Karpas-422 (cell line): ENCODE data around the gene IL18. TPM values are rescaled to one million over a fixed set of nuclear protein-coding genes. Genes with fewer than 3 reads are reported as not detected.
"Not testable (repeated sequence)": the region's sequence is repeated elsewhere in the genome, so short reads cannot be mapped to it uniquely, and the experiment has no call there.

Experiments
- DNase-seq: peaks from one replicate; pipeline ENCODE4 v3.0.0-alpha.2; 2015
- H2AFZ ChIP-seq: fragments of 200-600 bp; sonication (generic); 2 replicates; pipeline ENCODE4 v1.6.1; 2014; ENCODE audit warnings: antibody characterized with exemption, low read length, mixed read lengths
- H3K27ac ChIP-seq: fragments of 200-600 bp; sonication (generic); 2 replicates; pipeline ENCODE4 v1.5.1; 2014; ENCODE audit warnings: mild to moderate bottlenecking, low read length, moderate library complexity
- H3K27me3 ChIP-seq: fragments of 200-600 bp; sonication (generic); 2 replicates; pipeline ENCODE4 v1.6.1; 2014; ENCODE audit warnings: low read length, mixed read lengths
- H3K36me3 ChIP-seq: fragments of 200-600 bp; sonication (generic); 2 replicates; pipeline ENCODE4 v1.6.1; 2014; ENCODE audit warnings: low read length, mixed read lengths; ENCODE audit not compliant: insufficient read depth
- H3K4me1 ChIP-seq: fragments of 200-600 bp; sonication (generic); 2 replicates; pipeline ENCODE4 v1.6.1; 2014; ENCODE audit warnings: mild to moderate bottlenecking, low read length, mixed read lengths
- H3K4me2 ChIP-seq: fragments of 200-600 bp; sonication (generic); 2 replicates; pipeline ENCODE4 v1.6.1; 2014; ENCODE audit warnings: low read length, low read depth, mild to moderate bottlenecking; ENCODE audit not compliant: poor library complexity, severe bottlenecking
- H3K4me3 ChIP-seq: fragments of 200-600 bp; sonication (generic); 2 replicates; pipeline ENCODE4 v1.5.1; 2014; ENCODE audit warnings: mild to moderate bottlenecking, antibody characterized with exemption, low read length, mixed read lengths
- H3K79me2 ChIP-seq: fragments of 200-600 bp; sonication (generic); 2 replicates; pipeline ENCODE4 v1.6.1; 2014; ENCODE audit warnings: mild to moderate bottlenecking, low read length, mixed read lengths
- H3K9ac ChIP-seq: fragments of 200-600 bp; sonication (generic); 2 replicates; pipeline ENCODE4 v1.6.0; 2014; ENCODE audit warnings: low read length
- H3K9me2 ChIP-seq: fragments of 200-600 bp; sonication (generic), shearing (Covaris generic); replicated peaks from 2 replicates; pipeline ENCODE4 v1.6.0; 2014; ENCODE audit warnings: mild to moderate bottlenecking, low read length, moderate library complexity; ENCODE audit not compliant: insufficient read depth
- H3K9me3 ChIP-seq: fragments of 300-700, 200-600 bp; sonication (generic); 2 replicates; pipeline ENCODE4 v1.6.1; 2014; ENCODE audit warnings: low read length, mixed read lengths
- H4K20me1 ChIP-seq: fragments of 200-600 bp; sonication (generic); 2 replicates; pipeline ENCODE4 v1.6.1; 2014; ENCODE audit warnings: mild to moderate bottlenecking, antibody characterized with exemption, low read length, low read depth; ENCODE audit not compliant: insufficient read depth
- total RNA-seq: library from RNA; depleted of rRNA; stranded (reverse); fragments of >200 nt; shearing (Covaris generic); gene quantifications from 2 replicates; pipeline ENCODE4 v1.2.3, GENCODE V29; 2014; ENCODE audit warnings: low replicate concordance

IL18 gene
- total RNA-seq, 1 experiment from 2014 or later = not detected

DNA sequence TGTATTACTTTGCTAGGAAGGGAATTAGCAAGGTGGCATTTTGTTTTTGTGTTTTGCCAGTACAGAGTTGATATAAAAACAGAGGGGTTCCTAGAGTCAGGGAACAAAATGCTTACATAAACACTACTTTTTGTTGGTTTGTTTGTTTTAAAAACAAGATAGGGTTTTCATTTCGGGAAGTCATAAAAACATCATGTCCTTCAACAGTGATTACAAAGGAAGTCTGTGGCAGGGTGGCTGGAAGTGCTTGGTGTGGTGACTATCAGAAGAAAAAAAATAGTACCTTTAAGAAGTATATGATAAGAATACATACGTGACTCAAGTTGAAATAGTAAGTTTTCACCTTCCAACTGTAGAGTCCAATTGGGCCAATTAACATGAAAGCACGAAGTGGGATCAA is 1.2 kb upstream of the IL18 start:
- no peaks in the 10 kb centered on the region for H4K20me1 ChIP-seq
- no peak overlapping the region for H2AFZ ChIP-seq
- H3K4me3 ChIP-seq = no peak overlapping the region
- DNase-seq = no peak
- H3K4me2 ChIP-seq = no peak overlapping the region
- no peaks in the 10 kb centered on the region for H3K9me3 ChIP-seq
- H3K27ac ChIP-seq = no peak overlapping the region
- H3K9ac ChIP-seq = no peak overlapping the region
- no peaks in the 10 kb centered on the region for H3K9me2 ChIP-seq
- no peaks in the 10 kb centered on the region for H3K4me1 ChIP-seq
- no peaks in the 10 kb centered on the region for H3K36me3 ChIP-seq
- no peaks in the 10 kb centered on the region for H3K27me3 ChIP-seq
- H3K79me2 ChIP-seq = no peaks in the 10 kb centered on the region

DNA sequence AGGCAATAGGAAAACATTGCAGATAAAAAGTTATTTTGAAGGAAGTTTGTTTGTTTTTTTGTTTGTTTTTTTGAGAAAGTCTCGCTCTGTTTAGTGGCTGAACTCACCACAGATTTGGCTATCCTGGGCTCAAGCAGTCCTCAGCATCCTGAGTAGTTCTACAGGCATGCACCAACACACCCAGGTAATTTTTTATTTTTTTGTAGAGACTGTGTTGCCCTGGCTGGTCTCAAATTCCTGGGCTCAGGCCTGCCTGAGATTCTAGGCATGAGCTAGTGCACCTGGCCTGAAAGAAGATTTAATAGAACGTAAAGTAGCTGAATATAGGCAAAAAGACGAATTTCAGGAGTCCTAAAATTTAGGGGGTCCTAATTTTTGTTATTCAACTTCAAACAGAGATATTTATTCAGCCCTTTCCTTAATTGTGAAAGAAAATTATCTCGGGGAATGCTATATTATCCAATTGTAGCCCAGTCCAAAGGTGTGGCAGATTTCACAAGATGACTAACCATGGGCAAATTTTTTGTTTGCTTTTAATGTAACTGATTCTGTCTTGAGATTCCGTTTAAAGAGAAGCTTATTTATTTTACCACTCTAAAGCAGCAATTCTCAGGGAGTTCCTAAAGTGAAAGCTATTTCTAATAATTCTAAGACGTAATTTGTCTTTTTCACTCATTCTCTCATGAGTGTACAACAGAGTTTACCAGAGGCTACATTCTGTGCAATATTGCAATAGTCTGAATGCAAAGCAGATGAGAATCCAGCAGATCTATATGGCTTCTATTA is 940 bp downstream of the IL18 start:
- 0 out of 2 replicates have a peak, but pooled peaks cover 5% of the 10 kb centered on the region for H3K4me1 ChIP-seq
- no peak overlapping the region for H2AFZ ChIP-seq
- no peaks in the 10 kb centered on the region for H3K9me3 ChIP-seq
- H3K9ac ChIP-seq = no peak overlapping the region
- H3K27ac ChIP-seq = no peak overlapping the region
- no peak overlapping the region for H3K4me2 ChIP-seq
- H4K20me1 ChIP-seq = no peaks in the 10 kb centered on the region
- no peaks in the 10 kb centered on the region for H3K27me3 ChIP-seq
- DNase-seq = no peak
- H3K36me3 ChIP-seq = no peaks in the 10 kb centered on the region
- no peaks in the 10 kb centered on the region for H3K9me2 ChIP-seq
- H3K4me3 ChIP-seq = no peak overlapping the region
- no peaks in the 10 kb centered on the region for H3K79me2 ChIP-seq

DNA sequence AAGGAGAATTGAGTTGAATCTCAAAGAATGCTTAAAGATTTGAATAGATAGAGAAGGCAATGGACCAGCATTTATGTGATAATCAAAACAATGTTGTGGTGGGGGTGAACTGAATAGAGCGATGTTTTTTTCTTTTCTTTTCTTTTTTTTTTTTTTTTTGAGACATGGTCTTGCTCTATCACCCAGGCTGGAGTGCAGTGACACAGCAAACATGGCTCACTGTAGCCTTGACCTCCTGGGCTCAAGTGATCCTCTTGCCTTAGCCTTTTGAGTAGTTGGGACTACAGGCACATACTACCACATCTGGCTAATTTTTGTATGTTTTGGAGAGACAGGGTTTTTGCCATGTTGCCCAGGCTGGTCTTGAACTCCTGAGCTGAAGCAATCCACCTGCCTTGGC is 1.7 kb downstream of the IL18 start:
- H4K20me1 ChIP-seq, DNase-seq, H3K27ac ChIP-seq, H2AFZ ChIP-seq, H3K36me3 ChIP-seq, H3K4me2 ChIP-seq, H3K9me3 ChIP-seq, H3K79me2 ChIP-seq, H3K9ac ChIP-seq, H3K27me3 ChIP-seq, H3K4me3 ChIP-seq, H3K4me1 ChIP-seq, H3K9me2 ChIP-seq: not testable (repeated sequence)

DNA sequence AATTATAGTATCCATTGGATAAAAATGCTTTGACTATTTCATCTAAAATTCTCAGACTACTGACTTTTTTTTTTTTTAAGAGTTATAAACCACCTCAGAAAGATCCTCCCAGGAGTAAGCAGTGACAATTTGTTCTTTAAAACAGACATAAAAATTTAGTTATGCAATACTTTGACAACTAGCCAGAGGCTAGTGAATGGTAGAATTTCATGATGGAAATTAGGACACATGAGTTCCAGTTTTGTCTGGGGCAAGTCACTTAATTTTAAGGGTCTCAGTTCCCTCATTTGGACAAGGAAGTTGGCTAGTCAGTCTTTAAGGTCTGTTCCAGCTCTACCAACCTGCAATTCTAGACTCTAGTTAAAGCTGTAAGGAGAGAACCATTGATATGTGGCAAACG is 2.9 kb downstream of the IL18 start:
- Histone ChIP-seq H3K27ac (no peak overlapping the region), H3K36me3 (no peaks in the 10 kb centered on the region), H3K9me3 (no peaks in the 10 kb centered on the region), H3K79me2 (no peaks in the 10 kb centered on the region), H3K4me2 (no peak overlapping the region), H3K9me2 (no peaks in the 10 kb centered on the region), H4K20me1 (no peaks in the 10 kb centered on the region), H3K4me3 (no peak overlapping the region), H2AFZ (no peak overlapping the region), H3K9ac (no peak overlapping the region), H3K27me3 (no peaks in the 10 kb centered on the region), H3K4me1 (0 out of 2 replicates have a peak, but pooled peaks cover 5% of the 10 kb centered on the region)
- no peak for DNase-seq

DNA sequence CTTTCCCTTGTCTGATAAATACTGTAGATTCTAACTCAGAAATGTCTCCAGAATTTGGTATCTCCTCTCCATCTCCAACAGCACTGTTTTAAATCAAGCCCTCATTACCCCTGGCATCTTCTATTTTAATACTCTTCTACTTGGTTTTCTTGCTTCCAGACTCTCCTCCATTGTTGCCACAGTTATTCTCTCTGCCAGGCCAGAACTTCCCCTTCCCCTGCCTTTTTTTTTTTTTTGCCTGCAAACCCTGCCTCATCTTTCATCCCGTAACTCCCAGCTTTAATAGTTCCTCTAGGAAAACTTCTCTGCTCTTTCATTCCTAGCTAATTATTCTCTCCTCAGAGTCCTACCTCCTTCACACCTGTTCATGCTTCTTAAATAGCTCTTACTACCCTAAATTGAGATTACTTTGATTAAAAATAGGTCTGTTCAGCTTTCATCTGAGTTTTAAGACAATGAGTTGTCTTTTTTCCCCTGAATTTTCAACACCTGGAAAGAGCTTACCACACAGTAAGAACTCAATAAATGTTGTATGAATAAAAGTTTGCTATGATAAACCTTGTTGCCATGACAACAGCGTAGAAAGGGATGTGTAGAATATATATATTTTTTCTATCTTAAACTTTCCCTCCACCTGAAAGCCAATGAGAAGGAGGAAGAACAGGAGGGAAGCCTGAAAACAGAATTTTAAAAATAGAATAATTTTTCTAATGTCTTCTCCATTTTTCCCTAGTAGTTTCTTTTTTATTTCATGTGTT is 3.6 kb downstream of the IL18 start:
- DNase-seq = no peak
- Histone ChIP-seq H3K4me1 (0 out of 2 replicates have a peak, but pooled peaks cover 5% of the 10 kb centered on the region), H2AFZ (no peak overlapping the region), H3K27me3 (no peaks in the 10 kb centered on the region), H3K9me2 (no peaks in the 10 kb centered on the region), H3K27ac (no peak overlapping the region), H3K4me2 (no peak overlapping the region), H3K36me3 (no peaks in the 10 kb centered on the region), H3K9ac (no peak overlapping the region), H3K4me3 (no peak overlapping the region), H3K9me3 (no peaks in the 10 kb centered on the region), H3K79me2 (no peaks in the 10 kb centered on the region), H4K20me1 (no peaks in the 10 kb centered on the region)

DNA sequence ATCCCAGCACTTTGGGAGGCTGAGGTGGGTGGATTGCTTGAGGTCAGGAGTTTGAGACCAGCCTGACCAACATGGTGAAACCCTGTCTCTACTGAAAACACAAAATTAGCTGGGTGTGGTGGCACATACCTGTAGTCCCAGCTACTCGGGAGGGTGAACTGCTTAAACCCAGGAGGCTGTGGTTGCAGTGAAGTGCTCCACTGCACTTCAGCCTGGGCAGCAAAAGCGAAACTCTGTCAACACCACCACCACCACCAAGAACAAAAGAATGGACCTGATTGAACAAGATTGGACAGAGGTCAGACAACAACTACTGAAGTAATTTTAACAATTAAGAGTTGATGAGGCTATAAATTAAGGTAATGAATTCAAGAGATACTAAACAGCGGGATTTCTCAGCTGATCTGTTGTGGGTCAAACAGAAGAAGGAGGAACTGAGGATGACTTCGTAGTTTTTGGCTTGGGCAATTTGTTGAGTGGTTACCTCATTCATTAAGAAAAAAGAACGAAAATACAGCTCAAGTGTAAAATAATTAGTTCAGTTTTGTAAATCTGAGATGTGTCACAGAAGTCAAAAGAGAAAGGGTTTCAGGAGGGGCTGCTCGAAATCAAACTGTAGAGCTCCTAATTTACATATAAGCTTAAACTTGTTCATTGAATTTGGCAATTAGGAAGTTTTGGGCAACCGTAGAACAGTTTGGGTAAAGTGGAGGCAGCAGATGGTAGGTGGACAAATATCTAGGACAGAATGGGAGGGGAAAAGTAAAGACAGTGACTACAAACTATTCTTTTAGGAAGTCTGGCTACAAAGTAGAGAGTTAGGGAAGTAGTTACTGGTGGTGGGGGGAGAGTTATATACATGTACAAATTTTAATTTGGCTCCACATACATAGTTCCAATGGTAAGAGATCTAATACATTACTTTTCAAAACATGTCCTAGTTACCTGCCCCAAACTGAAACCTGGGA is 4.5 kb downstream of the IL18 start:
- Histone ChIP-seq H3K79me2 (no peaks in the 10 kb centered on the region), H3K9ac (no peak overlapping the region), H3K9me2 (no peaks in the 10 kb centered on the region), H3K4me3 (no peak overlapping the region), H2AFZ (no peak overlapping the region), H3K27ac (no peak overlapping the region), H3K4me1 (0 out of 2 replicates have a peak, but pooled peaks cover 5% of the 10 kb centered on the region), H4K20me1 (no peaks in the 10 kb centered on the region), H3K27me3 (no peaks in the 10 kb centered on the region), H3K9me3 (no peaks in the 10 kb centered on the region), H3K4me2 (no peak overlapping the region), H3K36me3 (no peaks in the 10 kb centered on the region)
- peak; percentile 42 for DNase-seq

DNA sequence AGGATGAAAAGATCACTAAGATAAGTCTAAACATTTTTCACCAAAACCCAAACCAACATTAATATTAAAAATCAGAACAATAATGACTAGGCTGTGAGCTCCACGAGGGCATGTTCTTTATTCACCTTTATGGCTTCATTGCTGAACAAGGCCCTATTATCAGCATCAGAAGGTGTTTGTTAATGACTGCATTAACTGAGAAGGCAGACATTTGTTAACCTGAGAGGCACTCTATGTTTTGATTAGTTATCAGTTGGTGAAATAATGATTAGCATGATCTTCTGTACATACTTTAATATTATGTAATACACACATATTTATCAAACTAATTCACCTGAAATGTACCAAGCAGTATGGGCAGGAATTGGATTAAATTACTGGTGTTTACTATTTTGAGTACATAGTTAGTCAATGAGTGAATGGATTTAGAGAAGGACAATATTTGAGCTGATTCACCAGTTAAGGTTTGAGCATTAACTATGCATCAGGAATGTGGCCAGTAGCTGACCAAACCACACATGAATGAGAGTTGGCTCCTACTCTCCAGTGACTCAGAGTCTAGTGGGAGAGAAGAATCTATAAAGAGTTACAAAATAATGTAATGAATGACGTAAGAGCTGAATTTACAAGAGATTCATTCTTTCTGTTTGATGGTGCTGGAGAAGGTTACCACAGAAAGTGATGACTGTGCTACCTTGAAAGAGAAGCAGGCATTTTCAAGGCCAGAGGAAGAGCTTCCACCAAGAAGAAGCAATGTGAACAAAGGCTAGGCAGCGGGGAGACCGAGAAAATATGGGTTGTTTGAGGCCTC is 6.7 kb downstream of the IL18 start:
- Histone ChIP-seq H4K20me1 (no peaks in the 10 kb centered on the region), H3K27ac (no peak overlapping the region), H3K9ac (no peak overlapping the region), H3K27me3 (no peaks in the 10 kb centered on the region), H3K9me2 (no peaks in the 10 kb centered on the region), H3K9me3 (no peaks in the 10 kb centered on the region), H3K4me3 (no peak overlapping the region), H2AFZ (no peak overlapping the region), H3K36me3 (no peaks in the 10 kb centered on the region), H3K4me1 (0 out of 2 replicates have a peak, but pooled peaks cover 5% of the 10 kb centered on the region), H3K79me2 (no peaks in the 10 kb centered on the region), H3K4me2 (no peak overlapping the region)
- no peak for DNase-seq
